Tibial nerve (tissue), 4 donors: ENCODE measurements around the gene CCDC152.

Source experiments
- EP300 ChIP-seq, 2 donors: sonication (generic); formaldehyde crosslinking; IDR thresholded peaks; one replicate each; pipeline ENCODE4 v1.6.1; 2017; ENCODE audit warnings: antibody characterized with exemption in 2 of 2, mild to moderate bottlenecking in 1 of 2
- POLR2A ChIP-seq, 2 donors: fragments of 450-650 bp; IDR thresholded peaks; one replicate each; pipeline ENCODE4 v1.6.1; 2017; ENCODE audit warnings: antibody characterized with exemption in 2 of 2, mild to moderate bottlenecking in 2 of 2, moderate library complexity in 2 of 2
- TF ChIP-seq, protein P1 (sequence below), 5 experiments: fragments of 200-600 bp in 3 of 5; fragments of 450-650 bp in 2 of 5; sonication (generic) in 3 of 5; IDR thresholded peaks; one replicate each; pipeline ENCODE4 v1.5.1; 2016 to 2019; ENCODE audit warnings: antibody characterized with exemption in 5 of 5, mild to moderate bottlenecking in 3 of 5, moderate library complexity in 2 of 5

DNA sequence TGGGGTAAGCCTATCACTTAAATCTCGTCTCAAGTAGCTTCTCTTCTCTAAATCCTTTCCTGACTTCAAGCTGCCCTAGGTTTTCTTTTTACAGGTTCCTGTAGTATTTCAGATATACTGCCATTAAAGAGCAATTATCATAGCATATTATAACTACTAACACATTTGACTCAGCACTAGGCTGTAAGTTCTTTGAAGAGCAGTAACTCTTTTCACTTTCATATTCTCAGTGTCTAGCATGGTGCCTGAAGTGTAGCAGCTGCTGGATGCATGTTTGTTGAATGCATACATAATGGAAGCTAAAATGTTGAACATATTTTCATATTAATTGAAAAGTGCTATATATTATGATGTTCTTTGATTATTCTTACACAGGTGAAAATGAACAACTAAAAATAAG, 22.5 kb downstream of the CCDC152 start:
- TF ChIP-seq, protein P1, sequence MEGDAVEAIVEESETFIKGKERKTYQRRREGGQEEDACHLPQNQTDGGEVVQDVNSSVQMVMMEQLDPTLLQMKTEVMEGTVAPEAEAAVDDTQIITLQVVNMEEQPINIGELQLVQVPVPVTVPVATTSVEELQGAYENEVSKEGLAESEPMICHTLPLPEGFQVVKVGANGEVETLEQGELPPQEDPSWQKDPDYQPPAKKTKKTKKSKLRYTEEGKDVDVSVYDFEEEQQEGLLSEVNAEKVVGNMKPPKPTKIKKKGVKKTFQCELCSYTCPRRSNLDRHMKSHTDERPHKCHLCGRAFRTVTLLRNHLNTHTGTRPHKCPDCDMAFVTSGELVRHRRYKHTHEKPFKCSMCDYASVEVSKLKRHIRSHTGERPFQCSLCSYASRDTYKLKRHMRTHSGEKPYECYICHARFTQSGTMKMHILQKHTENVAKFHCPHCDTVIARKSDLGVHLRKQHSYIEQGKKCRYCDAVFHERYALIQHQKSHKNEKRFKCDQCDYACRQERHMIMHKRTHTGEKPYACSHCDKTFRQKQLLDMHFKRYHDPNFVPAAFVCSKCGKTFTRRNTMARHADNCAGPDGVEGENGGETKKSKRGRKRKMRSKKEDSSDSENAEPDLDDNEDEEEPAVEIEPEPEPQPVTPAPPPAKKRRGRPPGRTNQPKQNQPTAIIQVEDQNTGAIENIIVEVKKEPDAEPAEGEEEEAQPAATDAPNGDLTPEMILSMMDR (IDR thresholded peaks at IDR 0.05) = no peak
- TF ChIP-seq POLR2A (IDR thresholded peaks at IDR 0.05) (no peak), EP300 (IDR thresholded peaks at IDR 0.05) (no peak)
